HG02870 (cell line): ENCODE results near the gene SHLD1.
A peak's percentile ranks its signal among the peaks of the same experiment; 100 is the strongest.
"Not testable (repeated sequence)": the region's sequence is repeated elsewhere in the genome, so short reads cannot be mapped to it uniquely, and the experiment has no call there.

Experiments used
- ATAC-seq: cut with Tn5 transposase; IDR thresholded peaks from one replicate; pipeline ENCODE4 v1.9.1; 2021; ENCODE audit warnings: mild to moderate bottlenecking, moderate library complexity; ENCODE audit not compliant: unreplicated experiment

The SHLD1 gene

GRCh38 chr20:5749952-5750779, at the start of gene SHLD1:
SHLD1 (plus strand) TSS chr20:5750401; CDS start chr20:5772866, 22,465 bp downstream.
- ATAC-seq = peak; percentile 97

GRCh38 chr20:5702339-5702738, 47.9 kb upstream of the SHLD1 start:
- ATAC-seq = not testable (repeated sequence)

GRCh38 chr20:5703681-5704101, 46.5 kb upstream of the SHLD1 start:
- ATAC-seq = no peak

- no peak for ATAC-seq
Observed at GRCh38 chr20:5705827-5706226, 44.4 kb upstream of the SHLD1 start.

GRCh38 chr20:5706797-5707196, 43.4 kb upstream of the SHLD1 start:
- ATAC-seq = no peak

GRCh38 chr20:5710551-5710950, 39.6 kb upstream of the SHLD1 start:
- no peak for ATAC-seq

GRCh38 chr20:5714261-5715041, 35.8 kb upstream of the SHLD1 start:
- ATAC-seq = no peak

- no peak for ATAC-seq
Observed at GRCh38 chr20:5715071-5715841, 34.9 kb upstream of the SHLD1 start.

- no peak for ATAC-seq
Observed at GRCh38 chr20:5716953-5717352, 33.2 kb upstream of the SHLD1 start.

GRCh38 chr20:5718896-5719595, 31.2 kb upstream of the SHLD1 start:
- ATAC-seq = no peak

GRCh38 chr20:5719861-5720403, 30.3 kb upstream of the SHLD1 start:
- no peak for ATAC-seq

- no peak for ATAC-seq
Observed at GRCh38 chr20:5720696-5721095, 29.5 kb upstream of the SHLD1 start.

- not testable (repeated sequence) for ATAC-seq
Observed at GRCh38 chr20:5721356-5721755, 28.8 kb upstream of the SHLD1 start.

- no peak for ATAC-seq
Observed at GRCh38 chr20:5722927-5723326, 27.3 kb upstream of the SHLD1 start.

GRCh38 chr20:5725183-5725463, 25.1 kb upstream of the SHLD1 start:
- not testable (repeated sequence) for ATAC-seq

- no peak for ATAC-seq
Observed at GRCh38 chr20:5727018-5727515, 23.1 kb upstream of the SHLD1 start.

- no peak for ATAC-seq
Observed at GRCh38 chr20:5729348-5729747, 20.9 kb upstream of the SHLD1 start.

- no peak for ATAC-seq
Observed at GRCh38 chr20:5730131-5730530, 20.1 kb upstream of the SHLD1 start.

GRCh38 chr20:5731753-5732366, 18.3 kb upstream of the SHLD1 start:
- ATAC-seq = no peak

- no peak for ATAC-seq
Observed at GRCh38 chr20:5734602-5735001, 15.6 kb upstream of the SHLD1 start.
